Stimulated activated CD4-positive, alpha-beta T cell treated with anti-CD3 and anti-CD28 coated beads, Interleukin-4, amount 100 ng/mL, for 48 hours (primary cell): ENCODE data around the gene PIK3C3.
A peak's percentile ranks its signal among the peaks of the same experiment; 100 is the strongest.
"Not testable (repeated sequence)": the region's sequence is repeated elsewhere in the genome, so short reads cannot be mapped to it uniquely, and the experiment has no call there.

Experiments used
- DNase-seq, 2 donors: peaks; one replicate each; pipeline ENCODE4 v3.0.0-alpha.2; 2020; ENCODE audit warnings: low read depth in 2 of 2

PIK3C3 gene

GRCh38 chr18:42024131-42024530 is 69.1 kb downstream of the PIK3C3 start:
- no peak for DNase-seq

DNA sequence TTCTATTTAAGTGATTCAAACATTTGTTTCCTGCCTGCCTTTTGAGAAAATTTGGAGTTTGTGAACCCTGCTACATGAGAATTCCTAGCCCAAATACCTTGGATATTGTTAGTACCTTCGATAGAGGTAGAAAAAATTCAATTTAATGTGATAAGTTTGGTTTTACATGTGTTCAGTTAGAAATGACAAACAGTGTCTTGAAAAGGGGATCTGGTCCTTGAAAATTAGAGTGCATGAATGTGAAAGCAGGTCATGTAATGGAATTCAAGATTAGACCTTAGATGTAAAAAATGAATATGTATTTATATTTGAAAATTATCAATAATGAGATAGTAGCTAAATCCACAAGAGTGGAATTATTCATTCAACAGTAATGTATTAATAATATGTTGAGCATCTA is 70.5 kb downstream of the PIK3C3 start:
- no peak for DNase-seq

DNA sequence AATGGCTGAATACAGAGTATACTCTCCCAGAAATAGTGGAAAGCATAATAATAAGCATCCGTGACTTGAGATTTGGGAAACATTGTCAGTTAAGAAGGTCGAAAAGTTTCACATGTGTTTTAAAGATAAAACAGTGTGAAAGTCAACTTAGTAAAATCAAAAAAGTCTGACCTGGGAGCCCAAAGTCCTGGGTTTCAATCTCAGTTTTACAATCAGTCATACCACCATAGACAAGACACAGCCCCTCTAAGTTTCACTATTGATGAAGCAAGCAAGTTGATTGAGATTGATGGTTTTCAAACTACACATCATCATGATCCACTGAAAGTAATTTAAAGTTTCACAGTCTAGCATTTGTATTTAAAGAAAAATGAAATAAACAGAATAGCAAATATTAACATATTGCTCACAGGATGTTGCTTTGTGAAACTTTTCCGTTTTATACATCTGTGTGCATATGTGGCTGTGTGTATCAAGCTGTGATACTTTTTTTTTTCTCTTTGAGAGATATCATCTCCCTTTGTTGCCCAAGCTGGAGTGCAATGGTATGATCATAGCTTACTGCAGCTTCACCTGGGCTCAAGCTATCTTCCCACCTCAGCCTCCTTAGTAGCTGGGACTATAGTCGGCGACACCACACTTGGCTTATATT is 71.1 kb downstream of the PIK3C3 start:
- no peak for DNase-seq

- DNase-seq = no peak
These were observed 73.3 kb downstream of the PIK3C3 start for GRCh38 chr18:42028247-42028832.

DNA sequence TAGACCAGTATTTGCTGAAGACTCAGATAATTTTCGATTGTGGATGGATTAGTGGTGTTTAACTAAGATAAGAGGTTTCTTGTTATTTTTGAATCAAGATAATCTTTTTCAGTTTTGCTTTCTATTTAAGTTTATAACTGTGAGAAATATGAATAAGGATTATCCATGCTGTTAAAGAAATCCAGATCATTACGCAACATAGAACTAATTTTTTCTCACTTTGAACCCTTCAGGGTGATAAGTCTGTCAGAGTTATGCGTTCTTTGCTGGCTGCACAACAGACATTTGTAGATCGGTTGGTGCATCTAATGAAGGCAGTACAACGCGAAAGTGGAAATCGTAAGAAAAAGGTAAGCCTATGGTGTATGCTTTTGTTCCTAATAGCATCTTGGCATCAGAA is 74.1 kb downstream of the PIK3C3 start:
- no peak for DNase-seq

- no peak for DNase-seq
These were observed 75.7 kb downstream of the PIK3C3 start for GRCh38 chr18:42030586-42031182.

DNA sequence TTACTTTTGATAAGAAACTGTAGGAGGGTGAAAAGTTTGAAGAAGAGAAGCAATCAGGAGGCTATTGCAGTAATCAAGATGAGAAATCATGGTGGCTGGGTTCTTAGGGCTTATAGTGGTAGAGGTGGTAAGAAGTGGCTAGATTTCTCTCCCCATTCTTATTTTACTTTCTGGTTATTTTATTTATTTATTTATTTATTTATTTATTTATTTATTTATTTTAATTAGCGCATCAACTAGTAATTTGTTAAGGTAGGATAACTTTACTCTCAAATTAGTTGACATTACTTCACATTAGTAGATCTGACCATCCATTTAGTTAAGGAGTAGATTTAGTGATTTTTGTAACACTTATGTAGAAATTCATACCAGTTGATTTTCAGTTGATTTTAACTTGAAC is 77.4 kb downstream of the PIK3C3 start:
- DNase-seq = no peak

DNA sequence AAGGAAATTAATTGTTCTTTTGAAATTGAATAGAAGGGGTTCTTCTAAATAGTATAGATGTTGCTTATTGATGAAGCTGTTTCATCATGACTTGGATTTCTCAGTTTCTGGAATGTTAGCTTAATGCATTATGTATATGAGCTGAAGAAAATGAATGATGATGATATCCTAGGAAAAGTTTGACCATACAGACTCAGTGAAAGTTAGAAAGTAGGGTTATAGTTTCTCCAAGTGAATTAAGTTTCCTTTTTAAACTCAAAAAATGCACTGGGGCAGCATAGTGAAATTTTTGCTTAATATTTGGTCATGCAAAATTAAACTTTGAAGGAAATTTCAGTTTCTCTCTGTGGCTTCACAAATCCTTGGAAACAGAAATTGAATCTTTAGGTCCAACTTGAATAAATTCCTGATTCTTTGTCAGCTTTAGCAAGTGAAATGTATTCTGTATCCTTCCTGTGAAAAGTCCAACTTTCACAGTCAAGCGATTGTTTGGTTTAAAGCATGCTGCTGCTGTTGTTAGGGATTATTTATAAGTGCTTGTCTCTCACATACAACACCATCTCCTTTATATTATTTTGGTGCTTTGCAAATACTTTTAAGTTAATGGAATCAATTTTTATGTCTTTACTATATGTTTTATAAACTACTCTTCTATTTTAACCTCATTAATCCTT is 78.2 kb downstream of the PIK3C3 start:
- DNase-seq = no peak

DNA sequence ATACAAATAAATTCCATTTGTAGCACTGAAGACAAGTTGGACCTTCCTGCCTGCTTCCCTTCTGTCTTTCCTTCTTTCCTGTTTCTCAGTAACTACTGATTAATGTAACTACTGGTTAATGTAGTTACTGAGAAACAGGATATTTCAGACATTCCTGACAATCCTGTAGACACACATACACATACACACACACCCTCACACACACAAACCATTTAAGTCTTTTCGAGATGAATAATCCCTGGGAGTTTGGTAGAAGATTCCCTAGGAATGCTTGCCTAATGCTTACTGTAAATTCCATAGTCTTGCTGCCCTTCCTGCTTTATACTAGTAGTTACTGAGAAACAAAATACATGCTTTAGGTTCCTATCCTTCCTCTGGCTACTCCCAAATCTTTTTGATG is 83.9 kb downstream of the PIK3C3 start:
- no peak for DNase-seq

GRCh38 chr18:42039396-42039795 is 84.4 kb downstream of the PIK3C3 start:
- DNase-seq = no peak

- no peak for DNase-seq
These were observed 86.8 kb downstream of the PIK3C3 start for GRCh38 chr18:42041793-42042192.

DNA sequence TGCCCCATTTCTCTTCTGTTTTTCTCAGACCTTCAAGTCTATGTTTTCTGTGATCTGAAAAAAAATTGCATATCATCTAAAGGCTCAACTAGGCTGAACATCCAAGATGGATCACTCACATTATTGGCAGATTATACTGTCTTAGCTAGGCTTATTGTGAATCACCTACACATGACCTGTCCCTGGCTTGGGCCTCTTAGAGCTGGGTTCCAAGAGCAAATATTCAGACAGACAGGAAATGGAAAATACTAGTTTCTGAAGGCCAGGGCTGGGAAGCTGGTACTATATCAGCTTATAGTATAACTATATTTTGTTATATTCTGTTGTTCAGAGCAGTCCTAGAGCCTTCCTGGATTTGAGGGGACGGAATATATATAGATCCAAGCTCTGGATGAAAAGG is 90.3 kb downstream of the PIK3C3 start:
- no peak for DNase-seq

DNA sequence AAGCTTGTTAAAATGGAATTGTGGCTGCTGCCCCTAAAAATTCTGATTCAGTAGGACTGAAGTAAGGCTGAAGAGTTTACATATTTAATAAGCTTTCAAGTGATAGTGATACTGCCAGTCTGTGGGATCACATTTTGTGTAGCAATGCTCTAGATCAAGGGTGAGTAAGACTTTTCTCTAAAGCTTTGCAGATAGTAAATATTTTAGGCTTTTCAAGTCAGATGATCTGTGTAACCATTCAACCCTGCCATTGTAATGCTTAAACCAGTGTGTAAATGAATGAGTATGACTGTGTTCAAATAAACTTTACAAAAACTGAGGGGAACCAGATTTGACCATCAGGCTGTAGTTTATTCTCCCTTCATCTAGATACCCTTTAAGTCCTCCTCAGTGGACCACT is 92.7 kb downstream of the PIK3C3 start:
- no peak for DNase-seq

GRCh38 chr18:42048158-42048557 is 93.1 kb downstream of the PIK3C3 start:
- no peak for DNase-seq

GRCh38 chr18:42049536-42049935 is 94.5 kb downstream of the PIK3C3 start:
- DNase-seq = not testable (repeated sequence)

- no peak for DNase-seq
These were observed 96.4 kb downstream of the PIK3C3 start for GRCh38 chr18:42051411-42051810.

DNA sequence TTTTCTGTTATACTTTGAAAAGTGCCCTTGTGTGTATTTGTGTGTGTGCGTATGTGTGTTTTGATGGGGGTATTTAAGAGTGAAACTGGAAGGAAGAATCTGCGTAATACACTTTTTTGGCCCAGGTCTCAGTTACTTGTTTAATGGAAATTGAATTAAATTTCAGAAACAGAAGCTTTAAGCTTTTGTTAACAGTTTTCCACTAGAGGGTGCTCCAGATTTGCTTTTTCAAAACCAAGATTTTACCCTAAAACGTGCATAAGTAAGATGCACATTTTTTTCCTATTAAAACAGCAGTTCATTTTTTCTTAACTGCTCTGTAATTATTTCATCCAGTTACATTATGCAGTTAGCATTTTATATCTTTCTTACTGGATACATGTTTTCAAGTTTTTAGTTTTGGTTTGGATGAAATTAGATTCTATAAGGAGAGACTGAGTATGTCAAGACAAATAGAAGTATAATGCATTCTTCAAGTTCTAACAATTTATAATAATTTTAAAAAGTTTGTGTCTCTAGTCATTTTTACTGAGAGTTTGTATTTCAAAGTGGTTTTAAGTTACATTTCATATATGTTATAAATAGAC is 97.2 kb downstream of the PIK3C3 start:
- no peak for DNase-seq

GRCh38 chr18:42053188-42053781 is 98.3 kb downstream of the PIK3C3 start:
- DNase-seq = peak; percentile 34 to 50

DNA sequence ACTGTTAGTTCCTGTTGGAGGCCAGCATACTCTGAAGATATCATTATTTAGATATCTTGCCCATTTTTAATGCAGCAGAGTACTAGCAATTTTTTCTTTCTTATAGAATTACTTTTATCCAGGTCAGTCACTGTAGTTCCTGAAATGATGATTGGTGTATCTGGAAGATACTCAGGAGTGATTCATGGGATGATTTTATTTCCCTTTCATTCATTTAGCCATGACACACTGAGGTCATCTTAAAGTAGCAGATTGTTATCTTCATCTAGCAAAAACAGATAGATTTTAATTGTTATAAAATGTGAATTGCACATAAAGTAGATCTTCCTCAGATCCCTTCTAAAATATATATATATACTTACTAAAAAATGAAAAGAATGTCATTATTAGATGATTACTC is 109.1 kb downstream of the PIK3C3 start:
- DNase-seq = no peak

DNA sequence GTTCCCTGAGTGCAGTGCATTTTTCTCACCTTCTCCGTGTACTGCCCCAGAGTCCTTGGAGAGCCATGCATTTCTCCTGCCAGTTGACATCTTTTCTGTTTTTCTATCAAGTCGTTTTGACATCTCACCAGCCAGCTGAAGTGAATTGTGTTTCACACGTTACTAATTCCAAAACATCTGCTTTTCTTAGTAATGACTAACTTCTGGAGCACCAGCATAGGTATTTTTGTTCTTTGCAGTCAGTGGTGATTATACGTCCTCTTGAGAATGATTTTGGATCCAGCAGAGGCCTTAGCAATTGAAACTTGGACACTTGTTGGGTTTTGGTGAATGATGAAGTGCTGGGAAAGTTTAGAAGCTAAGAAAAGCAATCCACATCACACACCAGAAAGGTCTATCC is 112.5 kb downstream of the PIK3C3 start:
- DNase-seq = no peak

DNA sequence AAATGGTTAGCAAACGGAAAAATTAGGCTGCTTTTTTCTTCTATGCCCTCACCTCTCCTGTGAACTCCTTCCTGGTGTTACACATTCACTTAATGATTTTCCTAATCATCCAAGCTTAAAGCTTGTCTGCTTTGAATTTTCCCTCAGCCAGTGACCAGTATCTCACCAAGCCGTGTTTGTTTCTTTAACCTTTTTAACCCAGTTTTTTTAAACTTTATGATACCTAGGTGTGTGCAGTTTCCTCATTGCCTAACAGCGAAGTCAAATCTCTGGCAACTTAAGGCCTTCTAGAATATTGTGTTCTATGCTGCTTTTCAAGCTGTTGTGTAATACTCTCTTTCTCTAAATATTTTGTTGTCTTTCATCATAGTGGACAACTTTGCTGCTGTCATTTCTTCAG is 113.0 kb downstream of the PIK3C3 start:
- no peak for DNase-seq

GRCh38 chr18:42069036-42069435 is 114.0 kb downstream of the PIK3C3 start:
- no peak for DNase-seq
